Measurements from ENCODE around the gene ATP6V0A1. TPM values are rescaled to one million over a fixed set of nuclear protein-coding genes. Genes with fewer than 3 reads are reported as not detected.

ATP6V0A1 gene
- total and polyA plus RNA-seq, 2 experiments from 2014 or later = 23.9 to 42.3 TPM

GRCh38 chr17:42457107-42457792 is 1.4 kb upstream of the ATP6V0A1 start:
- peaks cover 29% of the 10 kb centered on the region for H3K4me1 ChIP-seq (ENCODE audit: insufficient read depth)
- H3K27me3 ChIP-seq (ENCODE audit: insufficient read depth) = no peaks in the 10 kb centered on the region
- H3K9me2 ChIP-seq (ENCODE audit: insufficient read depth) = no peaks in the 10 kb centered on the region
- H3K36me3 ChIP-seq (ENCODE audit: insufficient read depth) = peaks cover 9% of the 10 kb centered on the region; the same call in 1 of the 2 replicates
- H3K79me2 ChIP-seq (replicated peaks; ENCODE audit: insufficient read depth) = peaks cover 28% of the 10 kb centered on the region
- TF ChIP-seq JUNB (IDR thresholded peaks at IDR 0.05; ENCODE audit: unreplicated experiment) = no peak
- no peak for TF ChIP-seq STAT1 (IDR thresholded peaks at IDR 0.05; ENCODE audit: unreplicated experiment)
- TF ChIP-seq ZNF114 (CRISPR knock-in tag; IDR thresholded peaks at IDR 0.05) = no peak
- TF ChIP-seq POLR2AphosphoS5 (IDR thresholded peaks at IDR 0.05; ENCODE audit: low read depth) = no peak
- no peak for TF ChIP-seq ZNF331 (CRISPR knock-in tag; IDR thresholded peaks at IDR 0.05; ENCODE audit: low read depth)
- TF ChIP-seq CTCF (conservative IDR thresholded peaks at IDR 0.05; ENCODE audit: low read depth in 2 of 2) = no peak
- no peak for TF ChIP-seq ZNF462 (CRISPR knock-in tag; IDR thresholded peaks at IDR 0.05)
- no peak for TF ChIP-seq EZH2phosphoT487 (IDR thresholded peaks at IDR 0.05; ENCODE audit: unreplicated experiment)
- TF ChIP-seq REST (IDR thresholded peaks at IDR 0.05; ENCODE audit: unreplicated experiment) = no peak
- TF ChIP-seq CREB1 (CRISPR knock-in tag; IDR thresholded peaks at IDR 0.05; ENCODE audit: low read depth) = no peak
- TF ChIP-seq ETS1 (IDR thresholded peaks at IDR 0.05) = no peak
- no peak for TF ChIP-seq EZH2 (IDR thresholded peaks at IDR 0.05; ENCODE audit: low read depth, unreplicated experiment)
- peak overlapping the region; percentile 69; the same call in 1 of the 2 replicates for H2AFZ ChIP-seq
- peak overlapping the region; percentile 16; the same call in 1 of the 2 replicates for H3K4me2 ChIP-seq
- DNase-seq (ENCODE audit: low spot score) (no peak), ATAC-seq (no peak)
- Mint-ChIP-seq H3K27ac (no peak overlapping the region), H3K27me3 (ENCODE audit: insufficient read depth, low read depth, poor library complexity) (peaks cover 6% of the 10 kb centered on the region), H3K4me1 (peaks cover 36% of the 10 kb centered on the region), H3K9me3 (no peaks in the 10 kb centered on the region), H3K4me3 (peak overlapping the region; percentile 59), H3K36me3 (ENCODE audit: low read depth) (peaks cover 11% of the 10 kb centered on the region; the same call in 2 of the 3 replicates)
- H3K4me3 ChIP-seq = no peak overlapping the region
- peaks cover 20% of the 10 kb centered on the region for H4K20me1 ChIP-seq (replicated peaks; ENCODE audit: insufficient read depth)
- H3F3A ChIP-seq (replicated peaks; ENCODE audit: low read depth) = peaks cover 8% of the 10 kb centered on the region; the same call in 1 of the 2 replicates
- no peak overlapping the region for H3K27ac ChIP-seq (ENCODE audit: low read depth)

Data from GM23338 (cell line).